Measurements from ENCODE around the gene ZDHHC4.

ZDHHC4 gene

DNA sequence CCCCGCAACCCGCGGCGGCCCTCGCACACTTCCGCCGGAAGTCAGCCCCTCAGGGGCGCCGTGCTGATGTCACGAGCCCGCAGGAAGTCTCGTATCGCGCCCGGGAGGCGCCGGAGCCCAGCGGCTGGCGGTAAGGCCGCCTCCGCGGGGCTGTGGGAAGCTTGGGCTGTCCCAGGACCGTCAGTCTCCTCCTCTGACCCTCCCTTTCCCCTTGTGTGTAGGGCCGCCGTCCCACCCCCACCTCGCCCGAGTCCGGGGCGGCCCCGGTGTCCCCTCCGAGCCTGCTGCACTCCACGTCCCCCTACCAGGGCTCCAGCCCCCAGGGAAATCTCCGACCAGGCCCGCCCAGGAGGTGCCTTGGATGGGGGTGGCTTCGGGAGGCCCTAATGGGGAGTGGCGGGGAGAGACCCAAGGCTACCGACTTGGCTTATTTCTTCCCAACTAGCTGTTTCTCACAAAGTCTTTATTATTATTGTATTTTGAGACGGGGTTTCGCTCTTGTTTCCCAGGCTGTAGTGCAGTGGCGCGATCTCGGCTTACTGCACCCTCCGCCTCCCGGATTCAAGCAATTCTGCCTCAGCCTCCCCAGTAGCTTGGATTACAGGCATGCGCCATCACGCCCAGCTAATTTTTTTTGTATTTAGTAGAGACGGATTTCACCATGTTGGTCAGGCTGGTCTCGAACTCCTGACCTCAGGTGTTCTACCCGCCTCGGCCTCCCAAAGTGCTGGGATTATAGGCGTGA, at the start of gene ZDHHC4:
Gene ZDHHC4 (plus strand): TSS at position 86 of the 745 bp plus-strand sequence. CDS start 3,108 bp downstream, outside the sequence.
- peak within 1 kb of the TSS; percentile 67 for H3K4me3 ChIP-seq (ENCODE audit: low read depth, low read length)
- TF ChIP-seq, protein P1, sequence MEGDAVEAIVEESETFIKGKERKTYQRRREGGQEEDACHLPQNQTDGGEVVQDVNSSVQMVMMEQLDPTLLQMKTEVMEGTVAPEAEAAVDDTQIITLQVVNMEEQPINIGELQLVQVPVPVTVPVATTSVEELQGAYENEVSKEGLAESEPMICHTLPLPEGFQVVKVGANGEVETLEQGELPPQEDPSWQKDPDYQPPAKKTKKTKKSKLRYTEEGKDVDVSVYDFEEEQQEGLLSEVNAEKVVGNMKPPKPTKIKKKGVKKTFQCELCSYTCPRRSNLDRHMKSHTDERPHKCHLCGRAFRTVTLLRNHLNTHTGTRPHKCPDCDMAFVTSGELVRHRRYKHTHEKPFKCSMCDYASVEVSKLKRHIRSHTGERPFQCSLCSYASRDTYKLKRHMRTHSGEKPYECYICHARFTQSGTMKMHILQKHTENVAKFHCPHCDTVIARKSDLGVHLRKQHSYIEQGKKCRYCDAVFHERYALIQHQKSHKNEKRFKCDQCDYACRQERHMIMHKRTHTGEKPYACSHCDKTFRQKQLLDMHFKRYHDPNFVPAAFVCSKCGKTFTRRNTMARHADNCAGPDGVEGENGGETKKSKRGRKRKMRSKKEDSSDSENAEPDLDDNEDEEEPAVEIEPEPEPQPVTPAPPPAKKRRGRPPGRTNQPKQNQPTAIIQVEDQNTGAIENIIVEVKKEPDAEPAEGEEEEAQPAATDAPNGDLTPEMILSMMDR (IDR thresholded peaks at IDR 0.05; ENCODE audit: low read depth, low read length): no peak

DNA sequence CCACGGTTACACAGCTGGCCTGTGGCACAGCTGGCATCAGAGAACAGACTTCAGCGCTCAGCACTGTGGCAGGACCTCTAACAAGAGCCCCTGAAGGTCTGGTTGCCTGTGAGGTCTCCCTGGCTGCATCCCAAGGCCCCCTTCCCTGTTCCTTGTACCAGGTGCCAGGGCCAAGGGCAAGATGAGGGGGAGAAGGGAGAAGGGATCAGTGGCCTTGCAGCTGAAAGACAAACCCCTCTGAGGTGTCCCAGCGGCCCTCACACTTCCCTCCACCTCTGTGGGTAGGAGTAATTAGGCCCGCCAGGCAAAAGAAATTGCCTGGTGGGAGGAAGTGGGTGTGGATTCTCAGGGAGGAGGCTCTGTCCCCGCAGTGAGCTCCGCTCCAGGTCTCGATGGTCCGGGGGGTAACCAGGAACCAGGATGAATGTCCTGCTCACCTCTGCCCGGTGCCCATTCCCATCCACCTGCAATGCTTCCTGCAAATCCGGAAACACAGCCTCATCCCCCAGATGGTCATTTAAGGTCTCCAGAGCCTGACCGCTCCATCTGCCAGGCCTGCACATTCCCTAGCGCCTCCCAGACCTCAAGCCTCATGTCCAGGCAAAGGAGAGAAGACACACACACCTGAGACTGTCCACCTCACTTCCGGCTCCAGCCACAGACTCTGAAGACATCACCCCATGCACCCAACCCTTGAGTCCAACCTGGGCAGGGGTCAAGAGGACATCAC, 48.7 kb upstream of the ZDHHC4 start:
- TF ChIP-seq, protein P1 (IDR thresholded peaks at IDR 0.05; ENCODE audit: low read depth, low read length): no peak
- no peak overlapping the region for H3K4me3 ChIP-seq (ENCODE audit: low read depth, low read length)

DNA sequence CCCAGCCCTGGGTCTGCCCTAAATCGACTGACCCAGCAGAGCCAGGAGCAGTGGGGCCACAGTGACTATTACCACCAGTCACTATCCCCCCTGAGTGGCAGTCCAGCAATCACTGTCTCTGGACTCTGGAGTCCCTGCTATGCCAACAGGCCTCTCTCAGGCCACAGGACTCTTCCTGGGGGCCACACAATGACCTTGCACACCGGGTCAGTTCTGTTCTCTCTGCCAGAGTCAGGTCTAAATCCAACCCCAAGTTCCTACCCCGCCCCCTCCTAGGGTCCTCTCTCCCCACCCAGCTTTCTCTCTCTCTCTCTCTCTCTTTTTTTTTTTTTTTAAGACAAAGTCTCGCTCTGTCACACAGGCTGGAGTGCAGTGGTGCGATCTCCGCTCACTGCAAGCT, 47.6 kb upstream of the ZDHHC4 start:
- TF ChIP-seq, protein P1 (IDR thresholded peaks at IDR 0.05; ENCODE audit: low read depth, low read length): no peak
- no peak overlapping the region for H3K4me3 ChIP-seq (ENCODE audit: low read depth, low read length)

DNA sequence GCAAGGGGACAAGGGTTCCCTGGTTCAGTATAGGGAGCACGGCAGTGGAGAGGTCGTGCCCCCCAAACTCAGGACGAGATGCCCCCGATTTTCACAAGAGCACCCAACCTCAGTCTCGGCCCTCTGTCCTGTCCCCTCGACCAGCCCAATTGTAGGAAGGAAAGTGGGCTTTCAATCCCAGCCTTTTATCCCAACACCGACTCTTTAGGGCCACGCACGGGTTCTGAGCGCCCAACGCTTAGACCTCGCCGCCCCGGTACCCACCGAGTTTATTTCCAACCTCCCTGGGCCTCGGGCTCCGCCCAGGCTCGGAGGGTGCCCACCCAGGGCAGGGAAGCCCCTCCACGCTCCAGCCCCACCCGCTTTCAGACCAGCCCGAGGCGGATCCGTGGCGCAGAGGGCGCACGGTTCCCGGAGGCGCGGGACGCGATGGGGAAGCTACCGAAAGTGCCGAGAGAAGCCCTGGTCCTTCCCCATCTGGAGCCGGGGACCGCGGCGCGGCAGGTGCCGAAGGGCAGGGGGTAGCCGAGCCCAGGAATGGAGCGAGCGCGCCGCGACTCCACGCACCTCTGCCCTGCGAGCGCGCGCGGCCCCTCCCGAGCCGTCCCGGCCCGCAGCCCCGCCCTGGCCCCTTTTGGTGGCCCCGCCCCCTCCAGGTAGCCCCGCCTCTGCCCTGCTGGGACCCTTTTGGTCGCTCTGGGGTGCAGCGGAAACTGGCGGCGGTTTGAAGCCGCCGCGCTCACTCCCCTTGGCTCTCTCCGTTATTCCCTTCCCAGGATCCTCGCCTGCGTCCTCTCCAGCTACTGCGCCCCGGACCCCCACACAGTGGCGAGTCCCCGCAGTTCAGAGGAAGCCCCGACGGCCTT, 46.4 kb upstream of the ZDHHC4 start:
- no peak overlapping the region for H3K4me3 ChIP-seq (ENCODE audit: low read depth, low read length)
- TF ChIP-seq, protein P1 (IDR thresholded peaks at IDR 0.05; ENCODE audit: low read depth, low read length): no peak

DNA sequence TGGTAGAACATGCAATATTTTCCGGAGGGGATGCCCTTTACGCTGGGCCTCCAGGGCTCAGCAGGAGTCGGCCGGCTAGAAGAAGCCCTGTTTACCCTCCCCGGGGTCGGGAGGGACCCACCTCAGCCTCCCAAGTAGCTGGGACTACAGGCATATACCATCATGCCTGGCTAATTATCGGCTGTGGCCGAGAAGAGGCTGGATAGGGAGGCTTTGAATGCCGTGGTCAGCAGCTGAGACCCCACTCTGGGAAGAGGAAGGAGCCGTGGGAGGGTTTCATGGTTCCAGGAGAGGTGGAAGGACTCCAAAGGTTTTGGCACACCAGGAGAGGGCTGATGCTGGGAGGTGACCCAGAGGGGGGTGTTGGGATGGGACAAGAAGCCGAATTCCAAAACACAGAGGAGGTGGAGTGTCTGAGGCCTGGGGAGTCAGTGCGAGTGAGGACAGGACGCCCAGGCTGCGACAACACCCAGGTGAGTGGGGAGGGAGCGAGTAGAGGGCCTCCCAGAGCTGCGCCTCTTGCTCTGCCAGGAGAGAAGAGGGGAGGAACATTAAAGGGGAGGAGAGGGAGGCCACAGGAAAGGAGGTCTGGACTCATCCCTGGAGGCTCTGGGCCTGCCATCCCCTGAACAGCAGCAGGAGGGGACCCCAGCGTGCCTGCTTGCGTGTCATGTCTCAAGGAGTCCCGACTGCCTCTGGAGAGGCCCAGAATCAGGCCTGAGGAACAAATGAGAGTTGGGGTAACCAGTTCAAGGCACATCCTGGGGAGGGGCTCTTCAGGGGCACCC, 45.6 kb upstream of the ZDHHC4 start:
- H3K4me3 ChIP-seq (ENCODE audit: low read depth, low read length): no peak overlapping the region
- TF ChIP-seq, protein P1 (IDR thresholded peaks at IDR 0.05; ENCODE audit: low read depth, low read length): no peak

DNA sequence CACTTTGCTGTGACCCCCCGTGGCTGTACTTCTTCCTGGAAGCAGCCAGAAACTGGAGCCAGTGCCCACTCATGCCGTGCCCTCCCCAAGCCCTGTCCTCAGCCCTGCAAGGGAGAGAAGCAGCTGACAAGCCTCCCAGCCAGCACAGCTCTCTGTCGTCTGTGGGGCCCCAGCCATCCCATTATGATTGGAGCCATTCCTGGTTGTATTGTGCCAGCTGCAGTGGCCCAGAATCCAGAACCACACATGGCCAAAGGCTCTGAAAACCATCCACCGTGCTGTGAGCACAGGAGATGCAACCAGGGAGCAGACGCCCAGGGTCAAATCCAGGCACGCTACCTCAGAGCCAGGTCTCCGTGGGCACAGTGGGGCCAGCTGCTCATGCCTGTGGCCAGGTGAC, 44.7 kb upstream of the ZDHHC4 start:
- TF ChIP-seq, protein P1 (IDR thresholded peaks at IDR 0.05; ENCODE audit: low read depth, low read length): no peak

More for the DNA sequence above, 44.7 kb upstream of the ZDHHC4 start:
- H3K4me3 ChIP-seq (ENCODE audit: low read depth, low read length): no peak overlapping the region
